Measurements from ENCODE around the gene STK39.
"Not testable (repeated sequence)": the region's sequence is repeated elsewhere in the genome, so short reads cannot be mapped to it uniquely, and the experiment has no call there.

STK39 gene

DNA sequence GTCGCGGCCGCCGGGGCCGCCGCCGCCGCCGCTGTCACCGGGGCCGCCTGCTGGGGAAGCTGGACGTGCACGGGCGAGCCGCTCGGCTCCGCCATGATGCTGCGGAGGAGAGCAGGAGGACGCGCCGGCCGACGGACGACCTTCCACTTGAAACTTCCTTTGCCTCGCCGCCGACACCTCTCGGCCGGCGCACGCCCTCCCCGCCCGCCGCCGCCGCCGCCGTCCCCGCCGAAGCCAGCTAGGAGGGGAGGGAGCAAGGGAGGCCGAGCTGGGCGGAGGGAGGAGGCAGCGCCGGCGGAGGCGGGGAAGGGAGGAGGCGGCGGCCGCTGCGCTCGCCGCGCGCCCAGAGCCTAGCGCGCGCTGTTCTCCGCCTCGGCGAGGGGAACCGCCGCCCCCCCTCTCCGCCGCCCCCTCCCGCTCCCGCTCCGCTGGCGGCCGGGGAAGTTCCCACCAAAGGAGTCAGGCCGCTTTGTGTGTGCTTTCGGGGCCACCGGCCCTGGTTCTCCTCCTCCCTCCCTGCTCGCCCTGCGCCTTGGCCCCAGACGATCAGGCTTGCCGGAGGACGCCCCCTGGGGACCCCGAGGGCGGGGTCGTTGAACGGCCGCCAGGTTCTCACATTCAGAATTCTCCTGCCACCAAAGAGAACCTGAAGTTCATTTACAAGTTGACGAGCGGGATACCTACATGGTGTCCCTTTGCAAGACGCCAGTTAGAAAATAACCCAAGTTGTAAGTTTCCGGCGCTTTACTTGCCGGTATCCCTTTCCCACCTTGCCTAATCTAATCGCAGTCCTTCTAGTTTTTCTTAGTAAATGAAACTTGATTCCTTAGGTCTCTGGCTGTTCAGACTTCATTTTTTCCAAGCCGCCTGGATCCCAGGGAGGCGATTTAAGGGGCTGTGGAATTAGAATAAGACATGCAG lies at the start of gene STK39:
Gene STK39 (minus strand): TSS at position 255 of the 921 bp plus-strand sequence. CDS start 160 bp downstream, at position 95.
- peak; percentile 68 for DNase-seq

DNA sequence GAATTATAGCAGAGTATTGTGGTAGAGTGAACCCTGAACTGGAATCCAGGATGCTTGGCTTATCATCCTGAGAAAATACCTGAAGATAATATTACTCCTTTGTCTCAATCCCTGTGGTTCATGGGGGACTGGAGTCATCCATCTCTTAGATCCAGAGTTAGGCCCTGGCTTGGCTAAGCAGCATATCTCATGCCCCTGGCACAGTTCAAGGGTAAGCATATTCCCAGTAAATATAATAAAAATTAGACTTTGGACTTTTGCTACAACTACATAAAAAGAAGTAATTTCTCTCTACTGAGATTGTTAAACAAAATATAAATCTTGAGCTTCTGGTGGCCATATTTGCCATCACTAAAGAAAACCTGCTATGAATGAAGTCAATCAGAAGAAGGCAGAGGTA lies 47.7 kb upstream of the STK39 start:
- DNase-seq: no peak

DNA sequence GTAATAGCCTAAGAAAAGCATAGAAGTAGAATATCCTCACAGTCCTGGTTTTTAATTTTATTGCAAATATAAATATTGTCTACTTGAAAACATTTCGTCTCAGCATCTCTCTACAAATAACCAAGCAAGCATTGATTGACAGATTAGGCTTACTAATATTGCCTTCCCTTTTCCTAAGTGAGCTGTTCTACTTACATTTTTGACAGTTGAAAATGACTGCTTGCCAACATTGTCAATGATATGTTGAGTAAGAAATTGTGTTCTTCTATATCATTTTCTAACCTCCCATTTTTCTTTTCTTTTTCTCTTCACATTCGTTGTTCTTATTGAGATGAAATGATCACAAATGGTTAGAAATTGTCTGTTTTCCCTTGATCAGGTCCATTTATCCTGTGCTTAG lies 47.0 kb upstream of the STK39 start:
- no peak for DNase-seq

DNA sequence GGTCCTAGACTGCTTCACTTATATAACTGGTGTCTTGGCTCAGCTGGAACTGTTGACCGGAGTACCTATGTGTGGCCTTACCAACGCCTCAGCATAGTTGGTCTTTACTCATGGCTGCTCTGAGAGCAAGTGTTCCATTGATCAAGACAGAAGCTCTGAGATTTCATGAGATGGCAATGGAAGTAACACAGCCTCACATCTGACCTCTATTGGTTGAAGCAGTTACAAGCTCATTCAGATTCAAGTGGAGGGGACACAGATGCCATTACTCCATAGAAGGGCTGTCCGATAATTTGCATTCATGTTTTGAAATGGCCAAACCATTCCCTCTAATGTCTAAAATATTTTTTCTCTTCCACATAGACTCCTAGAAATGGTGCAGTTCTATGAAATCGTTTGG lies 46.4 kb upstream of the STK39 start:
- DNase-seq: no peak

DNA sequence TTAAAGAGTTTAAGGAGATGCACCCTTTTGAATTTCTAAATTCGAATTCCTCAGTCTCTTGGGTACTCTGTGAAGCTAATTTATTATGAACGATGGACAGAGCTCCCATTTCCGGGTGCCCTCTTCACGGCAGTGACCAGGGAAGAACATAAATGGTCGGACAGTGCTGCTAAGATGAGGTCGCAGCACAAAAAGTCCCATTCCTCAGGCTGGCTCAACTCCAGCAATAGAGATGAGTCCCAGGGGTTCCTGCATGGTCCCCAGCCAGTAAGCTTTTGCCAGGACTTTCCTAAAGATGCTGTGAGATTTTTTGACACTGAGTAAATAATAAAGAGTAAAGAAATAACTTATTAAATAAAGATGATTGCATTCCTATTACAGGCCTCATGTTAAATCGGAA lies 43.0 kb upstream of the STK39 start:
- DNase-seq: no peak

DNA sequence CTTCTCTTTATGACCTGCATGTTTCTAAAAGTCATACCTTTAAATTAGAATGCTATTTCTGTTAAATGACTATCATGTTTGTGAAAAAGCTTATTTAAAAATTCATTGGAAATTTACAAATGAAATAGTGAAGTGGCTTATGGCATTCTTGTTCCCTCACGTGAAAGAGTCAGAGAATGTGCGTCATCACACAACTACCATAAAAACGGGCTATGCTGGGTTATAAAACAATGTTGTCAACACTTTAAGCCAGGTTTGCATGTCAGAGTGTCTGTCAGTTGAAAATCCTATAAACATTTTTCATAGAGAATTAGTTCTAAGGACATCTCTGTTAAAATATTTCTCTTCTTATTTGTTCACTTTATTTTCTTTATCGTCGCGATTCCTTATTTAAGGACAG lies 42.5 kb upstream of the STK39 start:
- DNase-seq: no peak

DNA sequence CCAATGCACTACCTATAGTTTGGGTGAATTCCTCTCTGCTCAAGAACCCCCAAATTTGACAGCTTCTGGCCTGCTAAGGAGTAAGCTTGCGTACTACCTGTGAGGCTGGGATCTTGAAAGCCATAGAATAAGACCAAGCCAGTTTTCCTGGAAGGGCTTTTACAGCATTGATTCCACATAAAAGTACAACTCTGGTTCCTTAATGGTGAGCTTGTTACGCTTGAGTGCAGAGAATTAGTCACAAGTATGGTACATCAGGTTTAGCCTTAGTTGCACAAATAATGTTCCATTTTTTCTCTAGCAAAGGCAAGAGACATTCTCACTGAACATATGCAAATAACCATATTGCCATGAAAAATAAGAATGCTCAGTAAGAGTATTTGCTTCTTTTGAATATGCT lies 39.1 kb upstream of the STK39 start:
- DNase-seq: peak; percentile 36

DNA sequence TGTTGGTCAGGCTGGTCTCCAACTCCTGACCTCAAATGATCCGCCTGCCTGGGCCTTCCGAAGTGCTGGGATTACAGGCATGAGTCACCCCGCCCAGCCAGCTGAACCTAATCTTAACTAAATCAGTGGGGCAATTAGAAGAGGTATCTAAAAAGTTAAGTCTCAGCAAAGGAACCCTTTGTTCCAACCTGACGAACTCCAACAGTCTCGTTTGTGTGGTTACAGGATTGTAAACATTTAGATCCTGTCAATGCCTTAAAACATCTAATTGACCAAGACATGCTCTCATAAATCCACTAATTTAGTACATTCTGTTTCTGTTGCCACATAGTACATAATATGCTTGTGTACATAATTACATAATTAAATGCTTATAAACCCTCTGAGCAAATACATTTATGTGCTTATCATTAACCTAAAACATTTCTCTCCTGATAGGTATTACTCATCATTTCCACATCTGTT lies 31.1 kb upstream of the STK39 start:
- no peak for DNase-seq

DNA sequence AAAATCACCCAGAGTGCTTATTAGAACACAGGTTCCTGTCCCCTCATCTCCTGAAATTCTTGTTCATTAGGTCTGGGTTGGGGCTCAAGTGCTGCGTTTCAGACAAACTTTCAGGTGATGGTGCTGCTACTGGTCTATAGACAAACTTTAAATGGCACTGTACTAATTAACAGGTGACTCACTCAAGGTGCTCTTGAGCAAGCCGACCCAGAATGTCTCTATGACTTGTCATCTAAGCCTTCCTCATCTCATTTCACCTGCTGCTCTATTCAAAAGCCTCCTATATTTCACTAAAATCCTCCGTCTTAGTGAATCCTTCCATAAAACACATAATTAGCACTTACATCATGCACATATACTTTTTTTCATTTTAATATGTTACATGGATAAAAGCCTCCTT lies 29.9 kb upstream of the STK39 start:
- DNase-seq: no peak

DNA sequence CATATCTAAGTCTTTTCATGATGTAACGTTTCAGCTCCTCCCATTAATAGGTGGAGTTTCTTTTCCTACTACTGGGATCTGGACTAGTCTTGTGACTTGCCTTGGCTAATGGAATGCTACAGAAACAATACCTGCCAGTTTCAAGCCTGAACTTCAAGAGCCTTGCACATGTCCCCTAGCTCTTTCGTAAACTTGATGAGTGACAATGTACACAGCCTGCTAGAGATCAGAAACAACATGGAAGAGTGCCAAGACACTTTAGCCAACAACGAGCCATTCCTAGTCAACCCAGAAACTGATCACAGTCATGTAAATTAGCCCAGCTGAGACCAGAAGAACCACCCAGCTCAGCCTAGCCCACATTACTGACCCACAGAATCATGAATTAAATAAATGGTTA lies 24.8 kb upstream of the STK39 start:
- DNase-seq: no peak

DNA sequence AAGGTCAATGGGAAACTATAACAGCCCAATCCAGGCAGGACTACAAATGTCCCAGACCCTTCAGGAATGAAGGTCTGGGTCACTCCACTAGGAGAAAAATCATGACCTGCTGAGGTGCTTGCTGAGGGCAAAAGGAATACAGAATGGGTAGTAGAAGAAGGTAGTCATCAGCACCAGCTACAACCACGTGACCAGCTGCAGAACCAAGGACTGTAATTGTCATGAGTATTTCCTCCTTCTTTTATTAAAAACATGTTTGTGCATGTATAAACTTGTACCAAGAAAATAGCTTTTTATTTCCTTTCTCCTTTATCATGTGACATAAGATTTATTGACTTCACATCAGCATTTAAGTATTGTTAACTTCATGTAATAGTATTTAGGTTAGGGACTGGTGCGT lies 15.5 kb upstream of the STK39 start:
- DNase-seq: not testable (repeated sequence)

DNA sequence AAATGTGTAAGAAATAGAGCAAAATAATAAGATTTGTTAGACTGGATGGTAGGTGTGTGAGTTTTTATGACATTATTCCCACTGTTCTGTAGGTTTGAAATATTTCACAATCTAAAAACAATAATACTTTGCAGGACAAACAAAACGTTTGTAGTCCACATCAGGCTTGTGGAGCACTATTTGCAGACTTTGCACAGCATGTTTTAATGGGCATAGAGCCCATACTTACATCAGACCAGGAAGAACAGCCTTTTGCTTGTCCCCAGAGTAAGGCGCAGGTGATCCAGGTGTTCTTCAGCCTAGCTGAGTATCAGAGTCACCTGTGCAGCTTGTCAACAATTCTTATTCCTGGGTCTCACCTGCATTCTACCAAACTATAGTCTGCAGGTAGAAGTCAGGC lies 9.1 kb upstream of the STK39 start:
- no peak for DNase-seq

DNA sequence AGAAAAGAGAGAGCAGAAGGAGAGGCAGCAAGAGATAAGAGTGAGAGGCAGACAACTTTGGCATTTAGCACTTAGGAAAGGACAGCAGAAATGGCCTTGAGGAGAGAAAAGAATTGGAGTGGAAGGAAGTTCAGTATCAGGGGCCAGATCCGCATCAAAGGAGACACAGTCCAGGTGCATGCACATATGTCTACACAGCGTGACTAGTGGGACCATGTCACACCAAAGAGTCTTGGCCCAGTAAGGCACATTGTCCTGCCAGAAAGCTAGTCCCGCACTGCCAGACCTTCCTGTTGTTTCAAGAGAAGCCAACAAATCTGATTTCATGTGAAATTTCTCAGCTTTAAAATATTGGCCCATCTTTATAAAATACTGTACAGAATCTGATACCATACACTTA lies 8.5 kb upstream of the STK39 start:
- no peak for DNase-seq

DNA sequence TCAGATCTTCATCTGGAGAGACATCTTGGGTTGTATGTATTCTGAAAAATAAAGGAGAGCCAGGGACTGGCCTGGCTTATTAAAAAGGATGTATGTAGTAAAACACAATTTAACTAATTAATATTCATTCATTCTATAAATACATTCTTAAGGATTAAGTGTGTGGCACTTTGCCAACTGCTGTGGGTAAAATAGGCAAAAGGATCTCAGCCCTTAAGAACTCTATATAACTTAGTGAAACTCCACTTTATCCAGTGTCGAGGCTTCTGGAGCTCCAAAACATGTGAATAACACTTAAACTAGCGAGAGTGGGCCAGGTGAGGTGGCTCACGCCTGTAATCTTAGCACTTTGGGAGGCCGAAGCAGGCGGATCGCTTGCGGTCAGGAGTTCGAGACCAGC lies 7.7 kb upstream of the STK39 start:
- no peak for DNase-seq

DNA sequence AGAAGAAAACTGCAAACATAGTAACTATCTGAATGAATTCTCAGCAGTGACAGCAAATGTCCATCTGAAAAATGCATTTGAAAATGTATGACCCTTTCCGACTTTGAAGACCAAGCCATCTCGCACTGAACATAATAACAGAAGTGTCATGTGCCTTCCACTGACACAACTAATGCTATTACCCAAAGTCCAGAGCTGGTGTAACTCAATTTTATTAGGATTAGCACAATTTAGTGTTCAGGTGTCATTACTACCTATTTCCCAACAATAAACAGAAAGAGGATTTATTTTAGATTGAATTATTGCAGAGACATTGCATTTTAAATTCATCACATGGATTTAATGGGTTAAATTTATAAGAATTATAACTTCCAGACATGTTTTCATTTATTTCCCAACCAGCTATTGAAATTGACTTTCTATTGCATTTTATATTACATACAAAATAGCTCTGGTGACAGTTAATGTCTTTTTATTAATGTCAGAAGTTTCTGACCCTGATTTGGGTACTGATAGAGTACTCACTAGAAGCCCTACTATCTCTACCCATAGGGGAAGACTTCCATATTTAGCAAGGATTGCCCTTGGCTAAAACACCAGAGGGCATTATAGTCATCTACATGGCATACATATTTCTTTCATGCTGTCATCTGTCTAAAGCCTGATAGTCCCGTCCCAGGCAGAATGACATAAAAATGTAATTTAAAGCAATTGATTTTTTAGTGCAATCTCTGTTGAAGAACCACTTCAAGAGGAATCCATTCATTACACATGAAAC lies 7.0 kb upstream of the STK39 start:
- DNase-seq: no peak

DNA sequence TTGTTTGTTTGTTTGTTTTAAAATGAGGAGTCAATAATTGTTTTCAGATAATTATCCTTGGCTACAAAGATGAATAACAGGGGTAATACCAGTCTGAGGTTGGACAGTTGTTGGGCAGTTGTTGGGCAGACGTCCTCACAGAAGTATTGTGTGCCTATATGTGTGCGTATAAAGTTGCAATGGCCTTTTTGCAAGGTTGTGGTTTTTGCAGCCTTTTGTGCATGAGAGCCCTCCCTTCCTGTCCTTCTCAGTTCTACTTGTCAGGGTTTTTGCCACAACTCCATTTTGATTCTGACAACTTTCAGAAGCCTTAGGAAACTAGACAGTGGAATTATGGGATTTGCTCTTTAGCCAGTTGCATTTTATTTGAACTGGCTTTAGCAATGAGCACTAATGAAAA lies 6.0 kb upstream of the STK39 start:
- DNase-seq: no peak

DNA sequence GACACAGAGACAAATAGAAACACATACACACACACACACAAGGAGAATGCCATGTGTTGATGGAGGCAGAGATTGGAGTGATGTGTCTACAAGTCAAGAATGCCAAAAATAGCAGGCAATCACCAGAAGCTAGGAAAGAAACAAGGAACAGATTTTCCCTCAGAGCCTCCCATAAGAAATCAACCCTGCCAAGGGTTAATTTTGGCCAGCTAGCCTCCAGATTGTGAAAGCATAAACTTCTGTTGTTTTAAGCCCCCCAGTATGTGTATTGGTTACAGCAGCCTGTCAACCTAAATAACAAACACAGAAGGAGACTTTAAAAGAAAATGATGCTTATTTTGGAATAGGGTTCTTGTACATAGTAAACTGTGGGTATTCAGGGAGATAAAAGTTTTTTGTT lies 5.6 kb upstream of the STK39 start:
- no peak for DNase-seq

DNA sequence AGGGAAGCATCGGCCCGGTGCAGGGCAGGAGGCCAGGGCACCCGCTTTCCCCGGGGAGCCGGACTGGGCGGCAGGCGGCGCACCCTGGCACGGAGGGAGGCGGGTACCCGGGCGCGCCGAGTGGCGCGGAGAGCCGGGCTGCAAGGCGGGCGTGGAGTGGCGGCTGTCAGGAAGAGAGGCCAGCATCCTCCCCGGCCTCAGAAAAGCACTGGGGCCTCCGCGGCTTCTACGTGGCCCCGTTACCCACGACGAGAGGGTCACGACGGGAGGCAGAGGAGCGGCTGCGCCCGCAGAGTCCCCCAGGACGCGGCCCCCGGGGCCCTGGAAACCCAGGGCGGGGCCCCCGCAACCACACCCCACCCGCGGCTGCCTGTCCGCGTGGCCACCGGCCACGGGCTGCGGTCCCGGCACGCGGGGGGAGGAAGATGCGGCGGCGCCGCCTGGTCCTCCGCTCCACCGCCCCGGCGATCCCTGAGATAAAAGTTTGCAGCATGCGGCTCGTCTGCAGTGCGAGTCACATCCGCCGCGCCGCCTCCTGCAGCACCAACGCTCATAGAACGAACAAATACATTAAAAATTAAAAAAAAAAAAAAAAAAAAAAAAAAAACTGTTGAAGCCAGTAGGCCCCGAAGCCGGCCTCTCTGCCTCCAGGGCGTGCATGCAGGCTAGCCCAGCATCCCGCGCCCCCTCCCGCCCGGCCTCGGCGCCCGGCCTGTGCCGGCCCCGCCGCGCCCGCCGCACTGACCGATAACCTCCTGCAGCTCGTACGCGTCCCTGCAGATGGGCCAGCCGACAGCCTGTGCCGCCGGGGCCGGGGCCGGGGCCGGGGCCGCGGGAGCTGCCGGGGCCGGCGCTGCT lies 683 bp downstream of the STK39 start:
- peak; percentile 57 for DNase-seq

DNA sequence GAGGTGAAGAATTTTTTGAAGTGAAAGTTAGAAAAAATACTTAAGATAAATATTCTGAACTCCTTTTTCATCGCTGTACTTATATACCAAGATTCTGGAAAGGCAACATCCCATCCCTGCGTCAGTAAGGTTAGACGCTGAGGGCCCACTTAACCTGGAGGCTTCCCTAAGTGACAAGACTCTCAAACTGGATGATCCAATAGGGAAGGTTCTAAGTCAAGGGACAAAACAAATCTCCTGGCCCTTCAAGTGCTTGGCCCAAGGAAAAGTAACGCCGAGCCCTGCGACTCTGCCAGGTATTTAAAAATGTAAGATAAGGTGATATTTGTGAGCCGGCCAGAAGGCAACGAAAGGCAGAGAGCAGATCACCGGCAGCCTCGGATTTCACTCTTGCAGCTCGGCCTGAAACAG lies 1.3 kb downstream of the STK39 start:
- peak; percentile 58 for DNase-seq

DNA sequence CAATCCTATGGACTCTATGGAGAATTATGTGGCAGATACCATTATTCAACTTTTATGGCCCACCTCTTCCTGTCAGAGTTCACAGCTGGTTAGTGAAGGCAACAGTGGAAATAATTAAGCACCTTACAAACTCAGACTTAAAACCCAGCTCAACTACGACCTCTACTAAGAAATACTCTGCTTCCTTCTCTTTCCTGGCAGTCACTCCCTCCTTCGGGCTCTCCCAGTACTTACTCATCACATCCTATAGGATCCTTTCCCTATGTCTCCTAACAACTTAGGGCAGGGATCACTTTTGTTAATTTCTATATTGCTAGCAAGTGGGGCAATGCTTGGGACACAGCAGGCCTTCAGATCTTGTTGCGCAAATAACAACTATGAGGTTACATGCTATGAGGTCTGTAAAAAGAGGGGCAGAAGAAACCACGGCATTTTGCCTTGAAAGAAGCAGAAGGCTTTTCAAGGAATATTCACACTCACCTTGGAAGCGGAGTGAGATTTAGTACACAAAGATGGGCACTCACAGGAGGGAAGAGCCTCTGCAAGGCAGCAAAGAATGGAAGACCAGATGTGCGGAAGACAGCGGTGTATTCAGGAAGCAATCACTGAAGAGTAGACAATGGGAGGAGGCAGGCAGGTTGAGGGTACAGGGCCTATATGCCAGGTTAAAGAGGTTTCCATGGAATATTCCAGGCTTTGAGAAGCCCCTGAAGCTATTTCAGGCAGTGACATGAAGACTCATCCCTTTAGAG lies 2.1 kb downstream of the STK39 start:
- peak; percentile 80 for DNase-seq

DNA sequence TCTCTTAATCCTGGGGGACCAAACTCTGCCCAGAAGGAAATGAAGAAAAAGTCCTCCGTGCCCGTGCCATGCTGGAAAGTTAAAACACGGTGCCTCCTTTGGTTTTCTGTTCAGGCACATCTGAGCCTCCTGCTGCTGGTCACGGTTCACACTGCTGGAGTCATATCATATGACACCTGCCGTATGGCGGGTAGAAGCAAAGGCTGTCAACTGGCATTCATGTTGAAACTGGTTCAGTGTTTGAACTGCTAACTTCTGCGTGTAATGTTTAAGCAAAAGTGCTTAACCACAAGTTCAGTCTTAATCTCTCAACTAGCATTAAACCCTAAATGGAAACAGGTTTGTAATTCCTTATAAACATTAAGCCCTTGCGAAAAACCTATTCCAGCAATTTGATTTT lies 3.1 kb downstream of the STK39 start:
- DNase-seq: peak; percentile 97

DNA sequence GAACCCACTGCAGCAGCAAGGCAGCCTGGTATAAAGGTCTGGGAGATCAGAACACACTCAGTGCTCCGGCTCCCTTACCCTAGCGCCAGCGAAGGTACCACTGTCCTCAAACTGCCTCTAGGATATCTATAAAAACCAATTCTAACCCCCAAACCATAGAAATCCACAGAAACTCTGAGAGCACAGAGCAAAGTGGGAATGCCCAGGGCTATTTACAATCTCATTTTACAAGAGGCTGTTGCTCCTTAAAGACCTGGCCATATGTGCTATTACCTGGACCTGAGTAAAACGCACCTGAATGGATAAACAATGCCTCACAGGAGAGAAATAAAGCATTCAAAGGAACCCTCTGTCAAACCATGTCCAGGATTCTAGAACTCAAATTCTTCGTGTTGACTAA lies 4.3 kb downstream of the STK39 start:
- DNase-seq: peak; percentile 43
